ENCODE results near the gene CERK.

Gene CERK

GRCh38 chr22:46774253-46774979 lies 36.4 kb upstream of the CERK start:
- Histone ChIP-seq H3K36me3 (replicated peaks) (no peaks in the 10 kb centered on the region), H3K27ac (peak overlapping the region; percentile 53), H3K4me3 (ENCODE audit: low read depth, low read length) (no peak overlapping the region), H3K27me3 (replicated peaks) (no peaks in the 10 kb centered on the region)
- DNase-seq, result no peak
- TF ChIP-seq CTCF (IDR thresholded peaks at IDR 0.05; ENCODE audit: low read depth, low read length, missing control alignments), result peak; percentile 18
- in situ Hi-C loops (cut with HindIII; ENCODE audit: low pct_ligation_motif_present, low sequenced_read_pairs), result no loop called here

GRCh38 chr22:46773076-46773475 lies 35.0 kb upstream of the CERK start:
- Histone ChIP-seq H3K27ac (no peak overlapping the region), H3K4me3 (ENCODE audit: low read depth, low read length) (no peak overlapping the region), H3K27me3 (replicated peaks) (no peaks in the 10 kb centered on the region), H3K36me3 (replicated peaks) (no peaks in the 10 kb centered on the region)
- DNase-seq, result no peak
- no peak for TF ChIP-seq CTCF (IDR thresholded peaks at IDR 0.05; ENCODE audit: low read depth, low read length, missing control alignments)
- in situ Hi-C loops (cut with HindIII; ENCODE audit: low pct_ligation_motif_present, low sequenced_read_pairs), result no loop called here

- Histone ChIP-seq H3K36me3 (replicated peaks) (no peaks in the 10 kb centered on the region), H3K27ac (no peak overlapping the region), H3K4me3 (ENCODE audit: low read depth, low read length) (no peak overlapping the region), H3K27me3 (replicated peaks) (no peaks in the 10 kb centered on the region)
- in situ Hi-C loops (cut with HindIII; ENCODE audit: low pct_ligation_motif_present, low sequenced_read_pairs), result no loop called here
- no peak for DNase-seq
- no peak for TF ChIP-seq CTCF (IDR thresholded peaks at IDR 0.05; ENCODE audit: low read depth, low read length, missing control alignments)
These were observed 32.7 kb upstream of the CERK start for GRCh38 chr22:46770726-46771125.

GRCh38 chr22:46770151-46770641 lies 32.1 kb upstream of the CERK start:
- no peak for DNase-seq
- Histone ChIP-seq H3K27ac (no peak overlapping the region), H3K4me3 (ENCODE audit: low read depth, low read length) (no peak overlapping the region), H3K36me3 (replicated peaks) (no peaks in the 10 kb centered on the region), H3K27me3 (replicated peaks) (no peaks in the 10 kb centered on the region)
- in situ Hi-C loops (cut with HindIII; ENCODE audit: low pct_ligation_motif_present, low sequenced_read_pairs), result no loop called here
- no peak for TF ChIP-seq CTCF (IDR thresholded peaks at IDR 0.05; ENCODE audit: low read depth, low read length, missing control alignments)

- H3K27ac ChIP-seq, result no peak overlapping the region
- H3K27me3 ChIP-seq (replicated peaks), result no peaks in the 10 kb centered on the region
- DNase-seq, result no peak
- no peaks in the 10 kb centered on the region for H3K36me3 ChIP-seq (replicated peaks)
- in situ Hi-C loops (cut with HindIII; ENCODE audit: low pct_ligation_motif_present, low sequenced_read_pairs), result no loop called here
- TF ChIP-seq CTCF (IDR thresholded peaks at IDR 0.05; ENCODE audit: low read depth, low read length, missing control alignments), result no peak
- no peak overlapping the region for H3K4me3 ChIP-seq (ENCODE audit: low read depth, low read length)
These were observed 31.7 kb upstream of the CERK start for GRCh38 chr22:46769706-46770105.
